ENCODE data around the gene CIAO2B. TPM values are rescaled to one million over a fixed set of nuclear protein-coding genes. Genes with fewer than 3 reads are reported as not detected.

The CIAO2B gene
- total and polyA plus RNA-seq, 2 donors (not counting 3 experiments of a cell fraction or from before 2014, with no cell fraction given), result 78.7 to 314 TPM

DNA sequence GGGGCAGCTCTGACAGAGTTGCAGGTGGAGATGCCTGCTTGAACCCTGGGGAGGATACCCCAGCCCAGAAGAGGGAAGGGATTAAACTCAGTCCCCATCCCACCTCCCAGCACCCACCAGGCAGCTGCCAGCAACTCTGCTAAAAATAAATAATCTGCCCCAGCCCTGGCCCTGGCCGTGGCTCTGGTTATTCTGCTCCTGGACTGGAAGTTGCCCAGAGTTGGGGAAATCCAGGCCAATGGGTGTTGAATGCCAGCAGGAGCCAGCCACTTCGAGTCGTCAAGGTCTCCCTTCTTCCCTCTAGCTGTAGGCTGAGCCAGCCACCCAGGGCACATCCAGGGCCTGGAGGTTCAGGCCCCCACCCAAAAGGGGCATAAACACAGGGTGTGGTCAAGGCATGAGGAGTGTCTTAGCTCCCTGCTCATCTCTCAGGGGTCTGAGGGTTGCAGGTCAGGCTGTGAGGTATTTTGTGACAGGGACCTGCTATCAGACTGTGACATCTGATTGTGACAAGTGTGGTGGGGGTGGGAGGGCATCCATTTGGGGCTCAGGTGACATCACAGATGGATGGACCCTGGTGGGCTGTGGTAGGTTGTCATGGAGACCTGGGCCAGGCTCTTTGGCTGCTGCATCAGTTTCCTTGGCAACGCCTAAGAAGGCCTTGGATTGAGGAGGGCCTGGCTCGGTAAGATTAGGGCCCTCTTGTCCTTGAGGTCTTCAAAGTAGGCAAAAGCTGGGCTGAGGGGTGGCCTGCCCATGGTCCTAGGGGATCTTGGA, 7.8 kb downstream of the CIAO2B start:
- POLR2A ChIA-PET, result no interaction called here
- Histone ChIP-seq H3K9me3 (replicated peaks; ENCODE audit: control insufficient read depth, insufficient read depth, low read length) (no peaks in the 10 kb centered on the region), H3K4me2 (ENCODE audit: insufficient read depth, low read length) (no peak overlapping the region), H3K9ac (replicated peaks; ENCODE audit: extremely low read depth, insufficient read depth, low read length) (no peak overlapping the region), H2AFZ (ENCODE audit: low read depth, low read length) (no peak overlapping the region), H3K4me1 (ENCODE audit: control insufficient read depth, extremely low read depth, insufficient read depth, low read length) (peaks cover 3% of the 10 kb centered on the region), H3K27ac (ENCODE audit: insufficient read depth, low read depth, low read length) (no peak overlapping the region), H3K9me1 (replicated peaks; ENCODE audit: control insufficient read depth, extremely low read depth, insufficient read depth, low read length) (no peaks in the 10 kb centered on the region), H3K79me2 (ENCODE audit: control insufficient read depth, insufficient read depth, low read length) (no peaks in the 10 kb centered on the region), H4K20me1 (replicated peaks; ENCODE audit: control insufficient read depth, extremely low read depth, insufficient read depth, low read length) (no peaks in the 10 kb centered on the region), H3K27me3 (ENCODE audit: control insufficient read depth in 2 of 2, insufficient read depth in 2 of 2, low read length in 2 of 2) (peaks cover 22 to 34% of the 10 kb centered on the region in 2 experiments), H3K4me3 (replicated peaks in 1 of 3; ENCODE audit: insufficient read depth in 1 of 3, low read depth in 1 of 3, low read length in 3 of 3) (no peak overlapping the region), H3K36me3 (ENCODE audit: control insufficient read depth in 2 of 2, extremely low read depth in 1 of 2, insufficient read depth in 2 of 2, low read length in 2 of 2) (no peaks in the 10 kb centered on the region)
- DNase-seq (ENCODE audit: low read depth, low spot score) (no peak), FAIRE-seq (no peak)
- CTCF ChIA-PET, result interaction anchor here (0.8 to 5.2 kb wide), 8 partner anchors 8 to 318 kb away, joined by 3 to 72 read pairs (median 5); partner anchors contain the start of gene CIAO2B
- TF ChIP-seq, protein P1, sequence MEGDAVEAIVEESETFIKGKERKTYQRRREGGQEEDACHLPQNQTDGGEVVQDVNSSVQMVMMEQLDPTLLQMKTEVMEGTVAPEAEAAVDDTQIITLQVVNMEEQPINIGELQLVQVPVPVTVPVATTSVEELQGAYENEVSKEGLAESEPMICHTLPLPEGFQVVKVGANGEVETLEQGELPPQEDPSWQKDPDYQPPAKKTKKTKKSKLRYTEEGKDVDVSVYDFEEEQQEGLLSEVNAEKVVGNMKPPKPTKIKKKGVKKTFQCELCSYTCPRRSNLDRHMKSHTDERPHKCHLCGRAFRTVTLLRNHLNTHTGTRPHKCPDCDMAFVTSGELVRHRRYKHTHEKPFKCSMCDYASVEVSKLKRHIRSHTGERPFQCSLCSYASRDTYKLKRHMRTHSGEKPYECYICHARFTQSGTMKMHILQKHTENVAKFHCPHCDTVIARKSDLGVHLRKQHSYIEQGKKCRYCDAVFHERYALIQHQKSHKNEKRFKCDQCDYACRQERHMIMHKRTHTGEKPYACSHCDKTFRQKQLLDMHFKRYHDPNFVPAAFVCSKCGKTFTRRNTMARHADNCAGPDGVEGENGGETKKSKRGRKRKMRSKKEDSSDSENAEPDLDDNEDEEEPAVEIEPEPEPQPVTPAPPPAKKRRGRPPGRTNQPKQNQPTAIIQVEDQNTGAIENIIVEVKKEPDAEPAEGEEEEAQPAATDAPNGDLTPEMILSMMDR (IDR thresholded peaks at IDR 0.05; ENCODE audit: extremely low read depth in 1 of 2, insufficient read depth in 1 of 2, low read depth in 1 of 2, low read length in 2 of 2), result no peak
- TF ChIP-seq GATA2 (IDR thresholded peaks at IDR 0.05; ENCODE audit: insufficient read depth, insufficient read length, low read depth, low read length), result no peak
- no peak for TF ChIP-seq MYC (IDR thresholded peaks at IDR 0.05; ENCODE audit: low read depth, low read length)
- TF ChIP-seq FOS (IDR thresholded peaks at IDR 0.05; ENCODE audit: borderline replicate concordance, insufficient read depth, low read length), result no peak
- TF ChIP-seq JUN (IDR thresholded peaks at IDR 0.05; ENCODE audit: borderline replicate concordance, insufficient read depth, insufficient read length, low read depth), result no peak
- no peak for TF ChIP-seq POLR2AphosphoS5 (IDR thresholded peaks at IDR 0.05; ENCODE audit: insufficient read depth, low read depth, low read length)
- no peak for TF ChIP-seq EZH2 (IDR thresholded peaks at IDR 0.05; ENCODE audit: borderline replicate concordance, low read depth, low read length, severe bottlenecking)
- TF ChIP-seq POLR2A (IDR thresholded peaks at IDR 0.05; ENCODE audit: low read depth, low read length), result no peak
- TF ChIP-seq MAX (IDR thresholded peaks at IDR 0.05; ENCODE audit: insufficient read depth, insufficient read length), result no peak
- BruUV-seq (replicated peaks), result no TSS peak
- dilution Hi-C loops (cut with MboI; ENCODE audit: extremely low pct_ligation_motif_present, low sequenced_read_pairs) (no loop called here), intact Hi-C loops (cut with micrococcal nuclease) (no loop called here)
